Adrenal gland (tissue), 5 donors: Measurements from ENCODE around the gene GABPB1.

ENCODE experiments used
- CTCF ChIP-seq, 6 experiments: fragments of 450-650 bp in 4 of 6; fragments of 200-600 bp in 2 of 6; sonication (generic) in 1 of 6; IDR thresholded peaks; 1 replicate in 5 of 6; 2 replicates in 1 of 6; pipeline versions ENCODE4 v1.5.1 to v1.8.0; 2016 to 2021; ENCODE audit warnings: antibody characterized with exemption in 6 of 6, mild to moderate bottlenecking in 2 of 6, moderate library complexity in 1 of 6
- POLR2A ChIP-seq, 2 donors: fragments of 450-650 bp; IDR thresholded peaks; one replicate each; pipeline ENCODE4 v1.6.1; 2017; ENCODE audit warnings: antibody characterized with exemption in 2 of 2, mild to moderate bottlenecking in 2 of 2, moderate library complexity in 1 of 2
- donor health status: DM: no; HTN: no; CAD: no.

GRCh38 chr15:50227076-50227475, 127.9 kb downstream of the GABPB1 start:
- TF ChIP-seq CTCF (IDR thresholded peaks at IDR 0.05) (no peak), POLR2A (IDR thresholded peaks at IDR 0.05) (no peak)
